Stimulated activated effector memory CD8-positive, alpha-beta T cell treated with anti-CD3 and anti-CD28 coated beads, Interleukin-12 subunit alpha, Interleukin-12 subunit beta, amount 100 ng/mL, for 72 hours (primary cell): ENCODE measurements around the gene ATF7.
"Not testable (repeated sequence)": the region's sequence is repeated elsewhere in the genome, so short reads cannot be mapped to it uniquely, and the experiment has no call there.

ENCODE experiments used
- ATAC-seq: fragments of 150-1000 bp; cut with Tn5 transposase; 2 replicates; pipeline ENCODE4 v1.10.0; 2021
- DNase-seq, 2 donors: peaks; one replicate each; pipeline ENCODE4 v3.0.0; 2021 to 2022; ENCODE audit warnings: low spot score in 2 of 2
- H3K27ac Mint-ChIP-seq: one replicate; pipeline ENCODE4 v1.8.0; 2022; ENCODE audit warnings: mild to moderate bottlenecking, mixed read lengths
- H3K36me3 Mint-ChIP-seq: one replicate; pipeline ENCODE4 v1.8.0; 2022; ENCODE audit warnings: mild to moderate bottlenecking, mixed read lengths
- H3K4me1 Mint-ChIP-seq: one replicate; pipeline ENCODE4 v1.8.0; 2022; ENCODE audit warnings: mixed read lengths
- H3K4me3 Mint-ChIP-seq: one replicate; pipeline ENCODE4 v1.8.0; 2022; ENCODE audit warnings: mild to moderate bottlenecking, mixed read lengths
- H3K9me3 Mint-ChIP-seq: one replicate; pipeline ENCODE4 v1.8.0; 2022; ENCODE audit warnings: mixed read lengths

Gene ATF7

GRCh38 chr12:53644133-53644532, 18.0 kb upstream of the ATF7 start:
- DNase-seq = no peak
- Mint-ChIP-seq H3K4me1 (no peaks in the 10 kb centered on the region), H3K36me3 (no peaks in the 10 kb centered on the region), H3K9me3 (no peaks in the 10 kb centered on the region), H3K4me3 (no peak overlapping the region), H3K27ac (no peak overlapping the region)
- no peak for ATAC-seq

- Mint-ChIP-seq H3K27ac (no peak overlapping the region), H3K36me3 (no peaks in the 10 kb centered on the region), H3K9me3 (no peaks in the 10 kb centered on the region), H3K4me1 (no peaks in the 10 kb centered on the region), H3K4me3 (no peak overlapping the region)
- no peak for ATAC-seq
- no peak for DNase-seq
Observed at GRCh38 chr12:53643232-53643979, 17.2 kb upstream of the ATF7 start.

GRCh38 chr12:53638057-53638456, 11.9 kb upstream of the ATF7 start:
- ATAC-seq (no peak), DNase-seq (no peak)
- no peaks in the 10 kb centered on the region for H3K4me1 Mint-ChIP-seq
- no peak overlapping the region for H3K4me3 Mint-ChIP-seq
- no peaks in the 10 kb centered on the region for H3K36me3 Mint-ChIP-seq
- H3K27ac Mint-ChIP-seq = no peak overlapping the region
- H3K9me3 Mint-ChIP-seq = no peaks in the 10 kb centered on the region

GRCh38 chr12:53636641-53637040, 10.5 kb upstream of the ATF7 start:
- Mint-ChIP-seq H3K27ac (no peak overlapping the region), H3K9me3 (no peaks in the 10 kb centered on the region), H3K36me3 (no peaks in the 10 kb centered on the region), H3K4me3 (no peak overlapping the region), H3K4me1 (no peaks in the 10 kb centered on the region)
- DNase-seq = no peak
- ATAC-seq = no peak

GRCh38 chr12:53635708-53636107, 9.5 kb upstream of the ATF7 start:
- not testable (repeated sequence) for H3K4me3 Mint-ChIP-seq, H3K9me3 Mint-ChIP-seq, DNase-seq, H3K4me1 Mint-ChIP-seq, H3K36me3 Mint-ChIP-seq, H3K27ac Mint-ChIP-seq, ATAC-seq

- Mint-ChIP-seq H3K4me1 (peaks cover 5% of the 10 kb centered on the region), H3K4me3 (no peak overlapping the region), H3K9me3 (no peaks in the 10 kb centered on the region), H3K27ac (no peak overlapping the region), H3K36me3 (no peaks in the 10 kb centered on the region)
- DNase-seq = no peak
- ATAC-seq = no peak
Observed at GRCh38 chr12:53631721-53632120, 5.5 kb upstream of the ATF7 start.

- no peak for DNase-seq
- Mint-ChIP-seq H3K4me1 (peaks cover 33% of the 10 kb centered on the region), H3K4me3 (no peak overlapping the region), H3K9me3 (no peaks in the 10 kb centered on the region), H3K36me3 (peaks cover 10% of the 10 kb centered on the region), H3K27ac (no peak overlapping the region)
- no peak for ATAC-seq
Observed at GRCh38 chr12:53627919-53628318, 1.7 kb upstream of the ATF7 start.

GRCh38 chr12:53626702-53627169, 554 bp upstream of the ATF7 start:
- no peak for DNase-seq
- H3K4me1 Mint-ChIP-seq = peaks cover 33% of the 10 kb centered on the region
- H3K27ac Mint-ChIP-seq = peak overlapping the region; percentile 98
- H3K9me3 Mint-ChIP-seq = no peaks in the 10 kb centered on the region
- H3K36me3 Mint-ChIP-seq = peaks cover 13% of the 10 kb centered on the region
- peak overlapping the region; percentile 99 for H3K4me3 Mint-ChIP-seq
- no peak for ATAC-seq

GRCh38 chr12:53625373-53625945, 723 bp downstream of the ATF7 start:
- Mint-ChIP-seq H3K9me3 (no peaks in the 10 kb centered on the region), H3K27ac (peak overlapping the region; percentile 98)
- no peak for DNase-seq

GRCh38 chr12:53624956-53625355, 1.2 kb downstream of the ATF7 start:
- ATAC-seq = no peak
- H3K4me3 Mint-ChIP-seq = peak overlapping the region; percentile 99

More at GRCh38 chr12:53625373-53625945, 723 bp downstream of the ATF7 start:
- no peak for ATAC-seq
- H3K4me1 Mint-ChIP-seq = peaks cover 33% of the 10 kb centered on the region
- peaks cover 23% of the 10 kb centered on the region for H3K36me3 Mint-ChIP-seq
- peak overlapping the region; percentile 99 for H3K4me3 Mint-ChIP-seq

GRCh38 chr12:53624458-53624857, 1.7 kb downstream of the ATF7 start:
- Mint-ChIP-seq H3K4me1 (peaks cover 33% of the 10 kb centered on the region), H3K27ac (peak overlapping the region; percentile 98), H3K9me3 (no peaks in the 10 kb centered on the region)

More at GRCh38 chr12:53624956-53625355, 1.2 kb downstream of the ATF7 start:
- DNase-seq = no peak
- Mint-ChIP-seq H3K36me3 (peaks cover 23% of the 10 kb centered on the region), H3K4me1 (peaks cover 33% of the 10 kb centered on the region), H3K27ac (peak overlapping the region; percentile 98), H3K9me3 (no peaks in the 10 kb centered on the region)

GRCh38 chr12:53623548-53624385, 2.4 kb downstream of the ATF7 start:
- peak overlapping the region; percentile 99 for H3K4me3 Mint-ChIP-seq
- DNase-seq = no peak
- ATAC-seq = no peak
- H3K9me3 Mint-ChIP-seq = no peaks in the 10 kb centered on the region
- H3K36me3 Mint-ChIP-seq = peaks cover 28% of the 10 kb centered on the region
- H3K4me1 Mint-ChIP-seq = peaks cover 34% of the 10 kb centered on the region
- peak overlapping the region; percentile 38 for H3K27ac Mint-ChIP-seq

More at GRCh38 chr12:53624458-53624857, 1.7 kb downstream of the ATF7 start:
- DNase-seq (no peak), ATAC-seq (no peak)
- Mint-ChIP-seq H3K36me3 (peaks cover 23% of the 10 kb centered on the region), H3K4me3 (peak overlapping the region; percentile 99)

- H3K4me1 Mint-ChIP-seq = peaks cover 44% of the 10 kb centered on the region
- no peak overlapping the region for H3K27ac Mint-ChIP-seq
- H3K36me3 Mint-ChIP-seq = peaks cover 39% of the 10 kb centered on the region
- no peak overlapping the region for H3K4me3 Mint-ChIP-seq
- DNase-seq (no peak), ATAC-seq (no peak)
- no peaks in the 10 kb centered on the region for H3K9me3 Mint-ChIP-seq
Observed at GRCh38 chr12:53622724-53623123, 3.5 kb downstream of the ATF7 start.

GRCh38 chr12:53618275-53618674, 7.9 kb downstream of the ATF7 start:
- H3K36me3 Mint-ChIP-seq = peaks cover 66% of the 10 kb centered on the region
- H3K9me3 Mint-ChIP-seq = no peaks in the 10 kb centered on the region
- peaks cover 13% of the 10 kb centered on the region for H3K4me1 Mint-ChIP-seq
- peak overlapping the region; percentile 84 for H3K27ac Mint-ChIP-seq
- H3K4me3 Mint-ChIP-seq = peak overlapping the region; percentile 62
- no peak for ATAC-seq
- DNase-seq = no peak

GRCh38 chr12:53617700-53618099, 8.5 kb downstream of the ATF7 start:
- H3K4me3 Mint-ChIP-seq = peak overlapping the region; percentile 62
- no peak for ATAC-seq
- no peak for DNase-seq
- H3K27ac Mint-ChIP-seq = peak overlapping the region; percentile 84
- peaks cover 13% of the 10 kb centered on the region for H3K4me1 Mint-ChIP-seq
- H3K9me3 Mint-ChIP-seq = no peaks in the 10 kb centered on the region
- peaks cover 69% of the 10 kb centered on the region for H3K36me3 Mint-ChIP-seq
